H9 (cell line): Measurements from ENCODE around the gene EPS8L3. TPM values are rescaled to one million over a fixed set of nuclear protein-coding genes. Genes with fewer than 3 reads are reported as not detected.

Experiments used
- DNase-seq: peaks from one replicate; pipeline ENCODE4 v3.0.0-alpha.2; 2017
- H2AFZ ChIP-seq: one replicate; pipeline ENCODE4 v1.6.1; 2013; ENCODE audit warnings: mild to moderate bottlenecking, low read length, control low read depth, moderate library complexity
- H2AK5ac ChIP-seq: 2 replicates; pipeline ENCODE4 v1.6.1; 2013; ENCODE audit warnings: low read length, control low read depth, mixed read lengths; ENCODE audit not compliant: insufficient read length
- H2BK120ac ChIP-seq: one replicate; pipeline ENCODE4 v1.6.1; 2013; ENCODE audit warnings: low read depth, mild to moderate bottlenecking, low read length, control low read depth, inconsistent platforms; ENCODE audit not compliant: poor library complexity, severe bottlenecking
- H2BK12ac ChIP-seq: 2 replicates; pipeline ENCODE4 v1.6.1; 2013; ENCODE audit warnings: low read length, control low read depth, mixed read lengths, low read depth; ENCODE audit not compliant: insufficient read length
- H2BK15ac ChIP-seq: 2 replicates; pipeline ENCODE4 v1.6.1; 2013; ENCODE audit warnings: low read depth, low read length, control low read depth
- H2BK20ac ChIP-seq: one replicate; pipeline ENCODE4 v1.6.1; 2013; ENCODE audit warnings: low read depth, mild to moderate bottlenecking, low read length, control low read depth, inconsistent platforms; ENCODE audit not compliant: poor library complexity, severe bottlenecking
- H2BK5ac ChIP-seq: 2 replicates; pipeline ENCODE4 v1.6.1; 2013; ENCODE audit warnings: low read length, control low read depth, mixed read lengths; ENCODE audit not compliant: insufficient read length
- H3K14ac ChIP-seq: 2 replicates; pipeline ENCODE4 v1.6.1; 2013; ENCODE audit warnings: low read length, control low read depth; ENCODE audit not compliant: insufficient read depth
- H3K18ac ChIP-seq: 2 replicates; pipeline ENCODE4 v1.6.1; 2013; ENCODE audit warnings: low read depth, mild to moderate bottlenecking, mixed read lengths, low read length, control low read depth; ENCODE audit not compliant: insufficient read length
- H3K23ac ChIP-seq: 2 replicates; pipeline ENCODE4 v1.6.1; 2013; ENCODE audit warnings: low read length, control low read depth, mixed read lengths, low read depth; ENCODE audit not compliant: insufficient read length
- H3K23me2 ChIP-seq: 2 replicates; pipeline ENCODE4 v1.6.1; 2013; ENCODE audit warnings: low read depth, mild to moderate bottlenecking, mixed read lengths, low read length, control low read depth; ENCODE audit not compliant: insufficient read length, poor library complexity, severe bottlenecking
- H3K27ac ChIP-seq: 2 replicates; pipeline ENCODE4 v1.5.1; 2013; ENCODE audit warnings: low read length, control low read depth, mixed read lengths, low read depth; ENCODE audit not compliant: insufficient read length
- H3K27me3 ChIP-seq: 2 replicates; pipeline ENCODE4 v1.6.1; 2013; ENCODE audit warnings: low read length, control low read depth, inconsistent platforms; ENCODE audit not compliant: insufficient read depth
- H3K4ac ChIP-seq: 2 replicates; pipeline ENCODE4 v1.6.1; 2013; ENCODE audit warnings: low read depth, mild to moderate bottlenecking, control low read depth, inconsistent platforms, low read length, moderate library complexity
- H3K4me1 ChIP-seq: 2 replicates; pipeline ENCODE4 v1.6.1; 2013; ENCODE audit warnings: low read length, control low read depth, inconsistent platforms; ENCODE audit not compliant: insufficient read depth
- H3K4me2 ChIP-seq: 2 replicates; pipeline ENCODE4 v1.6.1; 2013; ENCODE audit warnings: low read length, control low read depth, mixed read lengths; ENCODE audit not compliant: insufficient read length, insufficient read depth
- H3K56ac ChIP-seq: 2 replicates; pipeline ENCODE4 v1.6.1; 2013; ENCODE audit warnings: low read depth, mild to moderate bottlenecking, mixed read lengths, low read length, control low read depth; ENCODE audit not compliant: insufficient read length
- H3K79me1 ChIP-seq: 2 replicates; pipeline ENCODE4 v1.6.1; 2013; ENCODE audit warnings: low read depth, mild to moderate bottlenecking, moderate library complexity, low read length, control low read depth, inconsistent platforms; ENCODE audit not compliant: insufficient read depth, poor library complexity, severe bottlenecking
- H3K79me2 ChIP-seq: 2 replicates; pipeline ENCODE4 v1.6.1; 2013; ENCODE audit warnings: low read length, control low read depth, inconsistent platforms; ENCODE audit not compliant: insufficient read depth
- H3K9ac ChIP-seq: 2 replicates; pipeline ENCODE4 v1.6.1; 2013; ENCODE audit warnings: low read length, control low read depth, mixed read lengths; ENCODE audit not compliant: insufficient read length; ENCODE audit errors: extremely low read depth
- H3K9me3 ChIP-seq: one replicate; pipeline ENCODE4 v1.6.1; 2013; ENCODE audit warnings: low read depth, low read length, inconsistent platforms; ENCODE audit not compliant: control insufficient read depth
- H3T11ph ChIP-seq: one replicate; pipeline ENCODE4 v1.6.1; 2013; ENCODE audit warnings: mild to moderate bottlenecking, low read length, control low read depth, inconsistent platforms
- H4K20me1 ChIP-seq: one replicate; pipeline ENCODE4 v1.6.1; 2013; ENCODE audit not compliant: control insufficient read depth, insufficient read length, insufficient read depth
- H4K5ac ChIP-seq: 2 replicates; pipeline ENCODE4 v1.6.1; 2013; ENCODE audit warnings: low read depth, mild to moderate bottlenecking, mixed read lengths, low read length, control low read depth; ENCODE audit not compliant: insufficient read length
- H4K8ac ChIP-seq: replicated peaks from 2 replicates; pipeline ENCODE4 v1.6.1; 2013; ENCODE audit warnings: low read length, control low read depth, mixed read lengths, low read depth; ENCODE audit not compliant: insufficient read length
- H4K91ac ChIP-seq: 2 replicates; pipeline ENCODE4 v1.6.1; 2013; ENCODE audit warnings: low read depth, mild to moderate bottlenecking, moderate library complexity, mixed read lengths, low read length, control low read depth; ENCODE audit not compliant: insufficient read length
- H3K27ac Mint-ChIP-seq, 3 experiments: 2 replicates in 2 of 3; 3 replicates in 1 of 3; pipeline ENCODE4 v1.8.0; 2020 to 2021; ENCODE audit warnings: mixed read lengths in 3 of 3, mild to moderate bottlenecking in 1 of 3, moderate library complexity in 1 of 3
- H3K27me3 Mint-ChIP-seq: 2 replicates; pipeline ENCODE4 v1.8.0; 2021; ENCODE audit warnings: low read depth, mild to moderate bottlenecking, moderate library complexity, mixed read lengths
- H3K36me3 Mint-ChIP-seq, 3 experiments: 2 replicates in 2 of 3; 3 replicates in 1 of 3; pipeline ENCODE4 v1.8.0; 2020 to 2021; ENCODE audit warnings: low read depth in 3 of 3, mixed read lengths in 3 of 3; ENCODE audit not compliant: insufficient read depth in 1 of 3
- H3K4me1 Mint-ChIP-seq, 2 experiments: 2 replicates each; pipeline ENCODE4 v1.8.0; 2020; ENCODE audit warnings: mixed read lengths in 2 of 2
- H3K4me3 Mint-ChIP-seq, 2 experiments: 2 replicates in 1 of 2; 3 replicates in 1 of 2; pipeline ENCODE4 v1.8.0; 2020 to 2021; ENCODE audit warnings: mild to moderate bottlenecking in 2 of 2, mixed read lengths in 2 of 2, moderate library complexity in 1 of 2
- H3K9me3 Mint-ChIP-seq, 2 experiments: 2 replicates in 1 of 2; 3 replicates in 1 of 2; pipeline ENCODE4 v1.8.0; 2020; ENCODE audit warnings: mild to moderate bottlenecking in 2 of 2, mixed read lengths in 2 of 2, moderate library complexity in 1 of 2
- CTCF ChIP-seq: fragments of 200-600 bp; sonication (generic); conservative IDR thresholded peaks from 3 replicates; pipeline ENCODE4 v1.8.0; 2021; ENCODE audit warnings: antibody characterized with exemption, mild to moderate bottlenecking
- WGBS: extraction: QIAGEN DNeasy Blood & Tissue Kit; methylation state at CpG from one replicate; pipeline ENCODE4 v1.1.7; 2013; ENCODE audit warnings: missing lambda C conversion rate, low lambda C conversion rate, mixed read lengths; ENCODE audit not compliant: insufficient read length; ENCODE audit errors: extremely low coverage; 5-methylcytosine and 5-hydroxymethylcytosine counted together
- total RNA-seq: library from RNA; stranded (reverse); gene quantifications from 2 replicates; pipeline ENCODE4 v1.2.1, GENCODE V29; 2021

EPS8L3 gene
- total RNA-seq, 1 experiment from 2014 or later, result not detected

GRCh38 chr1:109808703-109809102 lies 45.0 kb upstream of the EPS8L3 start:
- TF ChIP-seq CTCF, result no peak; the same call in 2 of the 3 replicates
- Histone ChIP-seq H3K4me2 (no peak overlapping the region), H4K5ac (no peak overlapping the region), H3K9ac (no peak overlapping the region), H3K18ac (no peak overlapping the region), H4K20me1 (no peaks in the 10 kb centered on the region), H3T11ph (no peak overlapping the region), H2BK120ac (no peak overlapping the region), H2BK5ac (no peak overlapping the region), H3K14ac (no peak overlapping the region), H2BK12ac (no peak overlapping the region), H3K4me1 (no peaks in the 10 kb centered on the region), H3K23ac (no peak overlapping the region), H3K23me2 (no peaks in the 10 kb centered on the region), H3K4ac (no peak overlapping the region), H3K27me3 (no peaks in the 10 kb centered on the region), H3K79me1 (no peaks in the 10 kb centered on the region), H4K8ac (no peak overlapping the region), H2BK15ac (no peak overlapping the region), H3K27ac (no peak overlapping the region), H2AFZ (no peak overlapping the region), H4K91ac (no peak overlapping the region), H2AK5ac (no peak overlapping the region), H3K79me2 (no peaks in the 10 kb centered on the region), H3K9me3 (no peaks in the 10 kb centered on the region), H3K56ac (no peak overlapping the region), H2BK20ac (no peak overlapping the region)
- Mint-ChIP-seq H3K9me3 (no peaks in the 10 kb centered on the region), H3K4me3 (no peak overlapping the region), H3K36me3 (no peaks in the 10 kb centered on the region), H3K27me3 (no peaks in the 10 kb centered on the region), H3K4me1 (peaks cover 12 to 17% of the 10 kb centered on the region in 2 experiments), H3K27ac (no peak overlapping the region)
- no CpG with 5 or more reads among the region's 6 CpGs for WGBS
- no peak for DNase-seq
